Right hindlimb (tissue), 1 donor: ENCODE data around the gene CSF3R.
"Not testable (repeated sequence)": the region's sequence is repeated elsewhere in the genome, so short reads cannot be mapped to it uniquely, and the experiment has no call there.

Experiments used
- DNase-seq: peaks from one replicate; pipeline ENCODE4 v3.0.0-alpha.2; 2018

Gene CSF3R

GRCh38 chr1:36512842-36513241 is 30.1 kb upstream of the CSF3R start:
- no peak for DNase-seq

- DNase-seq, result no peak
These were observed 29.4 kb upstream of the CSF3R start for GRCh38 chr1:36511804-36512798.

DNA sequence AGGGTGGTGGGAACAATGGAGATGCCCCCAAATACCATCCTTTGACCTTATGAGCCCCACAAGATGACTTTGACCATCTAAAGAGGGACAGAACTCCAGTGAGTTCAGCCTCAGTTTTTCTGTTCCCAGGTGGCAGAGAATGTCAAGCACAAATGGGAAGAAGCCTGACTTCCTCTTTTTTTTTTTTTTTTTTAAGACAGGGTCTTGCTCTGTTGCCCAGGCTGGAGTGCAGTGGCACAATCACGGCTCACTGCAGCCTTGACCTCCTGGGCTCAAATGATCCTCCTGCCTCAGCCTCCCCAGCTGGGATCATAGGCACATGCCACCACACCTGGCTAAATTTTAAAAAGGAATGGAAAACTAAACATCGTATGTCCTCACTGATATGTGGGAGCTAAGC is 28.5 kb upstream of the CSF3R start:
- not testable (repeated sequence) for DNase-seq

- DNase-seq, result no peak
These were observed 27.7 kb upstream of the CSF3R start for GRCh38 chr1:36510418-36510817.

- no peak for DNase-seq
These were observed 25.5 kb upstream of the CSF3R start for GRCh38 chr1:36508257-36508656.

GRCh38 chr1:36506276-36506920 is 23.7 kb upstream of the CSF3R start:
- DNase-seq, result no peak

- no peak for DNase-seq
These were observed 21.0 kb upstream of the CSF3R start for GRCh38 chr1:36503733-36504132.

- no peak for DNase-seq
These were observed 20.4 kb upstream of the CSF3R start for GRCh38 chr1:36503159-36503558.

DNA sequence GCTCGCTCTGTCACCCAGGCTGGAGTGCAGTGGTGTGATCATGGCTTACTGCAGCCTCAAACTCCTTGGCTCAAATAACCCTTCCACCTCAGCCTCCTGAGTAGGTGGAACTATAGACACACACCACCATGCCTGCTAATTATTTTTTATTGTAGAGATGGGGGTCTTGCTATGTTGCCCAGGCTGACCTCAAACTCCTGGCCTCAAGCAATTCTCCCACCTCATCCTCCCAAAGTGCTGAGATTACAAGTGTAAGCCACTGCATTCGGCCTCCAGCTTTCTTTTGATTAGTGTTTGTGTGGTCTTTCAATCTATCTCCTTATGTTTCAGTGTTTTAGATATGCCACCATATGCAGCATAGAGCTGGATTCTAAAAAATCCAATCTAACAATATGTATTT is 19.9 kb upstream of the CSF3R start:
- DNase-seq, result no peak

DNA sequence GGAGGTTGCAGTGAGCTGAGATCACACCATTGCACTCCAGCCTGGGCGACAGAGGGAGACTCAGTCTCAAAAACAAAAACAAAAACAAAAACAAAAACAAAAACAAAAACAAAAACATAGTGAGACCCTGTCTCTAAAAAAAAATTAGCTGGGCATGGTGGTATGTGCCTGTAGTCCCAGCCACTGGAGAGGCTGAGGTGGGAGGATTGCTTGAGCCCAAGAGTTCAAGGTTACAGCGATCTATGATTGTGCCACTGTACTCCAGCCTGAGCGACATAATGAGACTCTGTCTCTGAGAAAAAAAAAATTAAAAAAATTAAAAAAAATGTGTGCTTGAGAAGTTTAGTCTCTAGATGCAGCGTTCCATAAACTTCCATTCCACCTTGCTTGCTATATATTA is 19.2 kb upstream of the CSF3R start:
- DNase-seq, result not testable (repeated sequence)

GRCh38 chr1:36497207-36497606 is 14.5 kb upstream of the CSF3R start:
- DNase-seq, result no peak

- no peak for DNase-seq
These were observed 12.3 kb upstream of the CSF3R start for GRCh38 chr1:36494971-36495370.

GRCh38 chr1:36493524-36493923 is 10.8 kb upstream of the CSF3R start:
- DNase-seq, result no peak

GRCh38 chr1:36492491-36492890 is 9.8 kb upstream of the CSF3R start:
- DNase-seq, result no peak

GRCh38 chr1:36489258-36490051 is 6.7 kb upstream of the CSF3R start:
- not testable (repeated sequence) for DNase-seq

DNA sequence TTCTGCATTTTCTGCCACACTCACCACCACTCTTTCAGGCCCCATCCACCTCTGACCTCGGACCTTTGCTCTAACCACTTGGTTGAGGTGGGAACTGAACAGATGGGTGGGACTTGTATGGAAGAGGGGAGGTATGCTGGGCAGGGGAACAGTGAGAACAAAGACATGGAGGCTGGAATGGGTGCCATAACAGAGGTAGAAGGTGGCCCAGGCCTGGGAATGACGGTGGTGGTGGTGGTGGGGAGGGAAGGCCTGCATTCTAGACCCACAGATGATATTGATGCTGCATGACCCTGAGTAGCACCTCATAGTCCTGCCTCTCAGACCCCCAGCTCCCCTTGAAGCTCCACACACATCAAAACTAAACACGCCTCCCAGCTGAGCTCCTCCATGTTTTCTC is 5.2 kb upstream of the CSF3R start:
- no peak for DNase-seq

GRCh38 chr1:36487336-36487725 is 4.6 kb upstream of the CSF3R start:
- DNase-seq, result not testable (repeated sequence)

DNA sequence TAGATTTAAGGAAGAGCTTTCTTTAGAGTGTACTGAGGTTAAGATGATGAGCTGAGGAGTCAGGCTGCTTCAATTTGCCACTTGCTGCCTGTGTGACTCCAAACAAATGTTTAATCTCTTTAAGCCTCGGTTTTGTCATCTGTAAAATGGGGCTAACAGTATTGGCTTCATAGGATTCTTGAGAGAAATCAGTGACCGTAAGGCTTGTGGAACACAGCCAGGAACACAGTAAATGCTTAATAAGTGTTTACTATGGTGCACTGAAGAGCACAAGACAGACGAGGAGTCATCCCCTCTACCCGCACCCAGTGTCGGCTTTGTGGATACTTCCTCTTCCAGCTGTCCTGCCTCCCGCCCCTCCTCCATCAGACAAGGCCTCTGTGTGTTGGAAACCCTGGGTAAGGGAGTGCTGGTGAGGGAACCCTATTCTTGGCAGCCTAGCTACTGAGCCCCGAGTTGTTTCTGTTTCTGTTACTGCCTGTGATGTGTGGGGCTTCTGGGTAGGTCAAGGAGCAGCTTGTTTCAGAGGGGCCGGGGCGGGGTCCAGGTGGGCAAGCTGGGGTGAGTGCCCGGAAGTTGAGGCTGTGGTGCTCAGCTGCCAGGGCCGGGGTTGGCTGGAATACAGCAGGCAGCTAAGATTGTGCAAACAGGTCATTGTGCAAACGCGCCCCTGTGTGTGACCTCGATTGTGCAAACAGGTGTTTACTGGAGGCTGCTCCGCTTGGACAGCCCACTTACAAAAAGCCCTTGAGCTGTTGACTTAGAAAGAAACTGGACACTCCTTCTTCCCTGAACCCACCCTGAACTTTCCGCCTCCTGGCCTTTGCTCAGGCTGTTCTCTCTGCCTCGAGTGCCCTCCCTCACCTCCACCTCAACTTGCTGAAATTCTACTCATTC is 4.0 kb upstream of the CSF3R start:
- no peak for DNase-seq

DNA sequence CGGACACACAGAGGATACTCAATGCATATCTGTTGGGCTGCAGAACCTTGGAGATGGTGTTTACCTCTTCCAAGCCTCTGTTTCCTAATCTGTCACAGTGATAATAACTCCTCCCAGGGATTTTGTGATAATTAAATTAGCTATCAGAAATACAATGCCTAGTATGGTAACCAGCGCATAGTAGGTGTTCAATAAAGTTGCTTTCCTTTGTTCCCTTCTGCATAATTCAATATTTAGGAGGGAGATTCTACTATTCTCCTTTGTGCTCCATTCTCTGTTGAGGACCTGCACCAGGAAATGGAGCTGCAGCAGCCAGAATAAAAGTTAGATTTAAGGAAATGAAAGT is 3.4 kb upstream of the CSF3R start:
- DNase-seq, result no peak

- no peak for DNase-seq
These were observed 1.4 kb upstream of the CSF3R start for GRCh38 chr1:36484099-36484498.

GRCh38 chr1:36481771-36482723 is 666 bp downstream of the CSF3R start:
- DNase-seq, result no peak
